ENCODE data around the gene WNK3. TPM values are rescaled to one million over a fixed set of nuclear protein-coding genes. Genes with fewer than 3 reads are reported as not detected.

Gene WNK3
- total and polyA plus RNA-seq, 10 of the 15 experiments (the other 5 are each of a cell fraction or from before 2014, with no cell fraction given) = 0.02 to 0.15 (median 0.03) TPM; not detected in 1

- Histone ChIP-seq H3K79me2 (ENCODE audit: control insufficient read depth, insufficient read depth, low read length) (no peaks in the 10 kb centered on the region), H3K4me3 (no peak overlapping the region), H3K9ac (ENCODE audit: control insufficient read depth, insufficient read depth, low read length) (no peak overlapping the region), H3K4me1 (ENCODE audit: control insufficient read depth, insufficient read depth, low read length) (no peaks in the 10 kb centered on the region), H3K27ac (ENCODE audit: control insufficient read depth, insufficient read depth) (no peak overlapping the region), H2AFZ (ENCODE audit: control insufficient read depth, low read depth, low read length) (no peak overlapping the region), H3K9me3 (replicated peaks; ENCODE audit: control insufficient read depth, insufficient read depth, low read length) (no peaks in the 10 kb centered on the region), H3K4me2 (ENCODE audit: control insufficient read depth, insufficient read depth) (no peak overlapping the region), H3K36me3 (ENCODE audit: control insufficient read depth in 2 of 2, insufficient read depth in 2 of 2, low read length in 1 of 2) (no peaks in the 10 kb centered on the region), H4K20me1 (ENCODE audit: control insufficient read depth, insufficient read depth) (no peaks in the 10 kb centered on the region), H3K27me3 (replicated peaks in 1 of 2; ENCODE audit: control insufficient read depth in 2 of 2, insufficient read depth in 2 of 2, low read length in 1 of 2) (no peaks in the 10 kb centered on the region)
- 31% methylated on average over 4 of the region's 4 CpGs for WGBS (ENCODE audit: insufficient coverage, insufficient replicate concordance, low lambda C conversion rate, missing lambda C conversion rate)
- no peak for FAIRE-seq
- POLR2A ChIA-PET = no interaction called here
- DNase-seq (ENCODE audit: low read depth, low spot score) = no peak
- intact Hi-C loops (cut with micrococcal nuclease; ENCODE audit: unreplicated experiment) (no loop called here), in situ Hi-C loops (cut with MboI) (no loop called here)
- SMC1A ChIA-PET (ENCODE audit: uncharacterized antibody, unreplicated experiment) = no interaction called here
- CTCF ChIA-PET = no interaction called here
- no peak for ATAC-seq
- TF ChIP-seq RELA (IDR thresholded peaks at IDR 0.05; ENCODE audit: borderline replicate concordance, partially characterized antibody) = no peak
- no peak for TF ChIP-seq GATAD2B (conservative IDR thresholded peaks at IDR 0.05; ENCODE audit: low read depth)
- TF ChIP-seq SIN3A (IDR thresholded peaks at IDR 0.05; ENCODE audit: low read depth, low read length) = no peak
- TF ChIP-seq CTCF (IDR thresholded peaks at IDR 0.05 in 2 of 3, conservative IDR thresholded peaks at IDR 0.05 in 1 of 3; ENCODE audit: control insufficient read depth in 2 of 3, extremely low read depth in 1 of 3, insufficient read depth in 1 of 3, low read depth in 3 of 3, low read length in 3 of 3) = no peak
- TF ChIP-seq PAX5 (IDR thresholded peaks at IDR 0.05; ENCODE audit: borderline replicate concordance, low read depth, low read length) = no peak
- no peak for TF ChIP-seq FOXK2 (IDR thresholded peaks at IDR 0.05)
- TF ChIP-seq WRNIP1 (IDR thresholded peaks at IDR 0.05; ENCODE audit: borderline replicate concordance, low read depth, low read length) = no peak
- TF ChIP-seq RBBP5 (conservative IDR thresholded peaks at IDR 0.05) = no peak
- no peak for TF ChIP-seq SUZ12 (IDR thresholded peaks at IDR 0.05; ENCODE audit: unreplicated experiment)
- TF ChIP-seq, protein P1, sequence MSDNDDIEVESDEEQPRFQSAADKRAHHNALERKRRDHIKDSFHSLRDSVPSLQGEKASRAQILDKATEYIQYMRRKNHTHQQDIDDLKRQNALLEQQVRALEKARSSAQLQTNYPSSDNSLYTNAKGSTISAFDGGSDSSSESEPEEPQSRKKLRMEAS (IDR thresholded peaks at IDR 0.05; ENCODE audit: low read depth, low read length) = no peak
- TF ChIP-seq TCF12 (IDR thresholded peaks at IDR 0.05; ENCODE audit: low read depth, low read length) = no peak
- no peak for TF ChIP-seq MXI1 (IDR thresholded peaks at IDR 0.05; ENCODE audit: low read depth, low read length)
- no peak for TF ChIP-seq IKZF1 (conservative IDR thresholded peaks at IDR 0.05)
- BruUV-seq (replicated peaks) = no TSS peak
- RAD21 ChIA-PET (ENCODE audit: unreplicated experiment) = no interaction called here
These were observed 190.9 kb downstream of the WNK3 start for GRCh38 chrX:54166915-54167314.

Data from GM12878 (cell line).